Mucosa of rectum (tissue), 2 donors: Measurements from ENCODE around the gene WDFY2.
"Not testable (repeated sequence)": the region's sequence is repeated elsewhere in the genome, so short reads cannot be mapped to it uniquely, and the experiment has no call there.

Experiments
- H3K27ac ChIP-seq, 2 donors: one replicate each; pipeline ENCODE4 v1.7.0; 2013; ENCODE audit warnings: inconsistent platforms in 2 of 2, low read depth in 2 of 2, low read length in 2 of 2
- H3K27me3 ChIP-seq, 2 donors: one replicate each; pipeline ENCODE4 v1.7.0; 2013; ENCODE audit warnings: low read length in 2 of 2; ENCODE audit not compliant: control insufficient read depth in 2 of 2, insufficient read depth in 2 of 2
- H3K36me3 ChIP-seq, 2 donors: one replicate each; pipeline ENCODE4 v1.7.0; 2013; ENCODE audit warnings: low read length in 2 of 2; ENCODE audit not compliant: control insufficient read depth in 2 of 2, insufficient read depth in 2 of 2
- H3K4me1 ChIP-seq, 2 donors: one replicate each; pipeline ENCODE4 v1.7.0; 2013; ENCODE audit warnings: low read length in 2 of 2, mild to moderate bottlenecking in 1 of 2; ENCODE audit not compliant: control insufficient read depth in 2 of 2, insufficient read depth in 2 of 2
- H3K4me3 ChIP-seq, 2 donors: one replicate each; pipeline ENCODE4 v1.7.0; 2013; ENCODE audit warnings: low read length in 2 of 2
- H3K9ac ChIP-seq, 2 donors: one replicate each; pipeline ENCODE4 v1.7.0; 2013; ENCODE audit warnings: low read length in 2 of 2, low read depth in 1 of 2, mild to moderate bottlenecking in 1 of 2
- H3K9me3 ChIP-seq, 2 donors: one replicate each; pipeline ENCODE4 v1.7.0; 2013; ENCODE audit warnings: low read length in 2 of 2; ENCODE audit not compliant: control insufficient read depth in 2 of 2
- donor health status: healthy.
- donor health status: Normal muscosa, but diverticular disease.

WDFY2 gene

GRCh38 chr13:51678420-51678819, 94.2 kb downstream of the WDFY2 start:
- Histone ChIP-seq H3K9ac (no peak overlapping the region), H3K36me3 (no peaks in the 10 kb centered on the region), H3K9me3 (no peaks in the 10 kb centered on the region), H3K4me1 (no peaks in the 10 kb centered on the region), H3K27me3 (no peaks in the 10 kb centered on the region), H3K27ac (no peak overlapping the region), H3K4me3 (no peak overlapping the region)

- Histone ChIP-seq H3K27me3 (no peaks in the 10 kb centered on the region), H3K9me3 (no peaks in the 10 kb centered on the region), H3K4me3 (no peak overlapping the region), H3K36me3 (no peaks in the 10 kb centered on the region), H3K4me1 (no peaks in the 10 kb centered on the region), H3K27ac (no peak overlapping the region), H3K9ac (no peak overlapping the region)
Measured at GRCh38 chr13:51679616-51680015, 95.4 kb downstream of the WDFY2 start.

GRCh38 chr13:51681037-51681678, 96.9 kb downstream of the WDFY2 start:
- Histone ChIP-seq H3K9ac (no peak overlapping the region), H3K4me1 (no peaks in the 10 kb centered on the region), H3K9me3 (no peaks in the 10 kb centered on the region), H3K36me3 (no peaks in the 10 kb centered on the region), H3K27me3 (no peaks in the 10 kb centered on the region), H3K4me3 (no peak overlapping the region), H3K27ac (no peak overlapping the region)

GRCh38 chr13:51682686-51683085, 98.4 kb downstream of the WDFY2 start:
- Histone ChIP-seq H3K27me3 (no peaks in the 10 kb centered on the region), H3K9me3 (no peaks in the 10 kb centered on the region), H3K4me3 (no peak overlapping the region), H3K4me1 (no peaks in the 10 kb centered on the region), H3K27ac (no peak overlapping the region), H3K9ac (no peak overlapping the region), H3K36me3 (no peaks in the 10 kb centered on the region)

- Histone ChIP-seq H3K27ac (no peak overlapping the region), H3K9me3 (no peaks in the 10 kb centered on the region), H3K9ac (no peak overlapping the region), H3K36me3 (no peaks in the 10 kb centered on the region), H3K4me1 (no peaks in the 10 kb centered on the region), H3K4me3 (no peak overlapping the region), H3K27me3 (no peaks in the 10 kb centered on the region)
Measured at GRCh38 chr13:51683597-51683996, 99.3 kb downstream of the WDFY2 start.

GRCh38 chr13:51684076-51684475, 99.8 kb downstream of the WDFY2 start:
- no peaks in the 10 kb centered on the region for H3K4me1 ChIP-seq
- H3K27me3 ChIP-seq: no peaks in the 10 kb centered on the region
- no peak overlapping the region for H3K9ac ChIP-seq
- H3K9me3 ChIP-seq: no peaks in the 10 kb centered on the region
- H3K4me3 ChIP-seq: no peak overlapping the region
- no peaks in the 10 kb centered on the region for H3K36me3 ChIP-seq
- no peak overlapping the region for H3K27ac ChIP-seq

GRCh38 chr13:51687947-51688714, 103.9 kb downstream of the WDFY2 start:
- H3K9ac ChIP-seq: no peak overlapping the region
- H3K4me1 ChIP-seq: no peaks in the 10 kb centered on the region
- no peaks in the 10 kb centered on the region for H3K36me3 ChIP-seq
- no peaks in the 10 kb centered on the region for H3K27me3 ChIP-seq
- H3K4me3 ChIP-seq: no peak overlapping the region
- no peak overlapping the region for H3K27ac ChIP-seq
- H3K9me3 ChIP-seq: no peaks in the 10 kb centered on the region

- Histone ChIP-seq H3K4me1 (no peaks in the 10 kb centered on the region), H3K9me3 (no peaks in the 10 kb centered on the region), H3K36me3 (no peaks in the 10 kb centered on the region), H3K4me3 (no peak overlapping the region), H3K27me3 (no peaks in the 10 kb centered on the region), H3K27ac (no peak overlapping the region), H3K9ac (no peak overlapping the region)
Measured at GRCh38 chr13:51688937-51689662, 104.8 kb downstream of the WDFY2 start.

GRCh38 chr13:51689663-51689996, 105.4 kb downstream of the WDFY2 start:
- no peaks in the 10 kb centered on the region for H3K27me3 ChIP-seq
- no peak overlapping the region for H3K4me3 ChIP-seq
- no peaks in the 10 kb centered on the region for H3K4me1 ChIP-seq
- H3K9me3 ChIP-seq: no peaks in the 10 kb centered on the region
- no peaks in the 10 kb centered on the region for H3K36me3 ChIP-seq
- no peak overlapping the region for H3K27ac ChIP-seq
- H3K9ac ChIP-seq: no peak overlapping the region

- H3K9me3 ChIP-seq, H3K4me3 ChIP-seq, H3K36me3 ChIP-seq, H3K27me3 ChIP-seq, H3K27ac ChIP-seq, H3K9ac ChIP-seq, H3K4me1 ChIP-seq: not testable (repeated sequence)
Measured at GRCh38 chr13:51695677-51696076, 111.4 kb downstream of the WDFY2 start.
